ENCODE results near the gene SLC25A21. TPM values are rescaled to one million over a fixed set of nuclear protein-coding genes. Genes with fewer than 3 reads are reported as not detected.

SLC25A21 gene
- total RNA-seq, 1 experiment from 2014 or later = 2.1 TPM

DNA sequence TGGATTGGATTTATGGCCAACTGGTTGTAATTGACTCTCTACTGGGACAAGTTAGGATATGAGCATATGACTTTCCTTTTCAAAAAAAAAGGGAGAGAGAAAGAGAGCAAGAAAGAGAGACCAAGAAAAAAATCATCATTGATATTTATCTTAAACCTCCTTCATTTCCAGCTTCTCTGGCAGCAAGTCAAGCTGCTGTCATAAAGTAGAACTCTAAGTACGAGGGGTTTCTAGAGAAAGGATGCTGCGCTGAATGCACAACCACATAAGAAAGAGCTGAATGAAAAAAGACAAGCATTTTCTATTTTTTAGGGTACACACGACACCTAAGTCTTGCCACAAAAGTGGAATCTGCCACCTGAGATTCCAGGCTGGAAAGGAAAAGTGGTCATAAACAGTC is 182.6 kb downstream of the SLC25A21 start:
- H3K27ac ChIP-seq (ENCODE audit: low read length) = no peak overlapping the region
- no peaks in the 10 kb centered on the region for H3K9me3 ChIP-seq (ENCODE audit: control insufficient read depth, insufficient read depth, low read depth, low read length)
- no TSS peak for BruUV-seq (replicated peaks)
- no peaks in the 10 kb centered on the region for H3K36me3 ChIP-seq (ENCODE audit: control insufficient read depth, insufficient read depth, low read length)
- intact Hi-C loops (cut with micrococcal nuclease; ENCODE audit: unreplicated experiment) = no loop called here
- TF ChIP-seq REST (IDR thresholded peaks at IDR 0.05; ENCODE audit: insufficient read depth in 1 of 2, low read depth in 2 of 2, low read length in 1 of 2) (no peak), SIN3A (IDR thresholded peaks at IDR 0.05; ENCODE audit: borderline replicate concordance, insufficient read depth, low read depth, low read length) (no peak), TCF7L2 (IDR thresholded peaks at IDR 0.05; ENCODE audit: low read depth, low read length) (no peak), CTCF (IDR thresholded peaks at IDR 0.05) (no peak), POLR2AphosphoS5 (IDR thresholded peaks at IDR 0.05; ENCODE audit: low read depth, low read length) (no peak)
- in situ Hi-C loops (cut with HindIII; ENCODE audit: low pct_unique_long_range_greater_than_20kb, low sequenced_read_pairs) = no loop called here
- DNase-seq (ENCODE audit: low read depth, low spot score) = no peak
- no peak overlapping the region for H3K4me3 ChIP-seq (ENCODE audit: low read depth in 2 of 2, low read length in 2 of 2)
- H3K27me3 ChIP-seq (ENCODE audit: control insufficient read depth, insufficient read depth, low read length) = no peaks in the 10 kb centered on the region
- ATAC-seq = no peak
- ChIA-PET POLR2A (no interaction called here), CTCF (no interaction called here)
- H3K4me1 ChIP-seq (ENCODE audit: control insufficient read depth, insufficient read depth, low read length) = no peaks in the 10 kb centered on the region

DNA sequence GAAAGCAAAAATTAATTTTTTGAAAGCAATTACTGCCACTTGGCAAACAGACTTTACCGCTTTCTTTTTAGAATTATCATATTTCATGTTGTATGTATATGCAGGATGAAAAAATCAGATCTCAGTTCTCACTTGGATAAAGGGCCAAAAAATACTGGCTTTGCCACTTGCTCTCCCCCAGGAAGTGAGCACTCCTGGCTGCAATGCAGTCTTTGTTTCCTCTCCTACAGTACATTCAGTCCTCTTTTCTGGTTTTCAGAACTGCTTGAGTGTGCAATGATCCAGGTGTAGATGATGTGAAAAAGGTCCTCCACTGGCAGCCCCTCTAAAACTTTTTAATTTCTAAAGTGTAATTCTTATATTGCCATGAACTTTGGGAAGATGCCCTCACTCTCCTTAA is 183.4 kb downstream of the SLC25A21 start:
- intact Hi-C loops (cut with micrococcal nuclease; ENCODE audit: unreplicated experiment) (no loop called here), in situ Hi-C loops (cut with HindIII; ENCODE audit: low pct_unique_long_range_greater_than_20kb, low sequenced_read_pairs) (no loop called here)
- Histone ChIP-seq H3K4me3 (ENCODE audit: low read depth in 2 of 2, low read length in 2 of 2) (no peak overlapping the region), H3K4me1 (ENCODE audit: control insufficient read depth, insufficient read depth, low read length) (no peaks in the 10 kb centered on the region), H3K27ac (ENCODE audit: low read length) (no peak overlapping the region), H3K27me3 (ENCODE audit: control insufficient read depth, insufficient read depth, low read length) (no peaks in the 10 kb centered on the region), H3K9me3 (ENCODE audit: control insufficient read depth, insufficient read depth, low read depth, low read length) (no peaks in the 10 kb centered on the region), H3K36me3 (ENCODE audit: control insufficient read depth, insufficient read depth, low read length) (no peaks in the 10 kb centered on the region)
- POLR2A ChIA-PET = no interaction called here
- TF ChIP-seq TCF7L2 (IDR thresholded peaks at IDR 0.05; ENCODE audit: low read depth, low read length) (no peak), REST (IDR thresholded peaks at IDR 0.05; ENCODE audit: insufficient read depth in 1 of 2, low read depth in 2 of 2, low read length in 1 of 2) (no peak), CTCF (IDR thresholded peaks at IDR 0.05) (no peak), SIN3A (IDR thresholded peaks at IDR 0.05; ENCODE audit: borderline replicate concordance, insufficient read depth, low read depth, low read length) (no peak), POLR2AphosphoS5 (IDR thresholded peaks at IDR 0.05; ENCODE audit: low read depth, low read length) (no peak)
- no peak for ATAC-seq
- CTCF ChIA-PET = no interaction called here
- no TSS peak for BruUV-seq (replicated peaks)
- DNase-seq (ENCODE audit: low read depth, low spot score) = no peak
